Measurements from ENCODE around the gene PGM2.

PGM2 gene

GRCh38 chr4:37909332-37910090, 83.0 kb downstream of the PGM2 start:
- no peak for DNase-seq (ENCODE audit: low read depth, low spot score)
- in situ Hi-C loops (cut with HindIII; ENCODE audit: low sequenced_read_pairs), result no loop called here
- no peak overlapping the region for H3K4me3 ChIP-seq (ENCODE audit: low read depth, low read length)
- TF ChIP-seq CTCF (IDR thresholded peaks at IDR 0.05; ENCODE audit: low read depth, low read length), result no peak

- DNase-seq (ENCODE audit: low read depth, low spot score), result no peak
These were observed 83.6 kb downstream of the PGM2 start for GRCh38 chr4:37910091-37910486.

More at GRCh38 chr4:37910091-37910486, 83.6 kb downstream of the PGM2 start:
- no peak overlapping the region for H3K4me3 ChIP-seq (ENCODE audit: low read depth, low read length)
- no peak for TF ChIP-seq CTCF (IDR thresholded peaks at IDR 0.05; ENCODE audit: low read depth, low read length)
- in situ Hi-C loops (cut with HindIII; ENCODE audit: low sequenced_read_pairs), result no loop called here

All from astrocyte of the spinal cord (primary cell).